HG02852 (cell line): ENCODE data around the gene PCDHGA4.
A peak's percentile ranks its signal among the peaks of the same experiment; 100 is the strongest.
"Not testable (repeated sequence)": the region's sequence is repeated elsewhere in the genome, so short reads cannot be mapped to it uniquely, and the experiment has no call there.

Source experiments
- ATAC-seq: cut with Tn5 transposase; IDR thresholded peaks from one replicate; pipeline ENCODE4 v1.9.1; 2021; ENCODE audit warnings: mild to moderate bottlenecking, moderate library complexity; ENCODE audit not compliant: unreplicated experiment

PCDHGA4 gene

DNA sequence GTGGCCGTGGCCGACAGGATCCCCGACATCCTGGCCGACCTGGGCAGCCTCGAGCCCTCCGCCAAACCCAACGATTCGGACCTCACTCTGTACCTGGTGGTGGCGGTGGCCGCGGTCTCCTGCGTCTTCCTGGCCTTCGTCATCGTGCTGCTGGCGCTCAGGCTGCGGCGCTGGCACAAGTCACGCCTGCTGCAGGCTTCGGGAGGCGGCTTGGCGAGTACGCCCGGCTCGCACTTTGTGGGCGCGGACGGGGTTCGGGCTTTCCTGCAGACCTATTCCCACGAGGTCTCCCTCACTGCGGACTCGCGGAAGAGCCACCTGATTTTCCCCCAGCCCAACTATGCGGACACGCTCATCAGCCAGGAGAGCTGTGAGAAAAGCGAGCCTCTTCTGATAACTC, 8.8 kb upstream of the PCDHGA4 start:
- ATAC-seq: not testable (repeated sequence)

DNA sequence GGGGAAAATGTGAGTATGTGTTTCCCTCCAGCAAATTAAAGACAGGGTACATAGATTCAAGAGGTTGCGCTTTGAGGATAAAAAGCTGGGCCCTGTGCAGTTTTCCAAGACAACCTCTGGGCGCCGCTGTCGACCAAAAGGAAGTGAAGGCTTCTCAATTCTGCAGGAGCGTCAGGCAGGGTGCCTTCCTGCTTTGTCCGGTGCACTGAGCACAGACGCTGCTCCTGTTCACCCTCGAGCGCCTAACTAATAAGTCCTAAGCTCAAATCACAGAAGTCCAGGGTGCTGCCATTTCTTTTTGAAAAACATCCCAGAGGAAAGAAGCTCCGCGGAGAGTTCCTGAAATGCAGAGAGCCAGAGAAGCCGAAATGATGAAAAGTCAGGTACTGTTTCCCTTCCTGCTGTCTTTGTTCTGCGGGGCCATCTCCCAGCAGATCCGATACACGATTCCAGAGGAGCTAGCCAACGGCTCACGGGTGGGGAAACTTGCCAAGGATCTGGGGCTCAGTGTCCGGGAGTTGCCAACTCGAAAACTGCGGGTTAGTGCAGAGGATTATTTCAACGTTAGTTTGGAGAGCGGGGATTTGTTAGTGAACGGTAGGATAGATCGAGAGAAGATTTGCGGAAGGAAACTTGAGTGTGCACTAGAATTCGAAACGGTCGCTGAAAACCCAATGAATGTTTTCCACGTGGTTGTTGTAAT, 4.8 kb upstream of the PCDHGA4 start, which contains the start of gene PCDHGB1:
PCDHGB1 (plus strand) TSS at position 183 of the 703 bp plus-strand sequence; CDS start at position 345, 162 bp downstream.
- no peak for ATAC-seq

DNA sequence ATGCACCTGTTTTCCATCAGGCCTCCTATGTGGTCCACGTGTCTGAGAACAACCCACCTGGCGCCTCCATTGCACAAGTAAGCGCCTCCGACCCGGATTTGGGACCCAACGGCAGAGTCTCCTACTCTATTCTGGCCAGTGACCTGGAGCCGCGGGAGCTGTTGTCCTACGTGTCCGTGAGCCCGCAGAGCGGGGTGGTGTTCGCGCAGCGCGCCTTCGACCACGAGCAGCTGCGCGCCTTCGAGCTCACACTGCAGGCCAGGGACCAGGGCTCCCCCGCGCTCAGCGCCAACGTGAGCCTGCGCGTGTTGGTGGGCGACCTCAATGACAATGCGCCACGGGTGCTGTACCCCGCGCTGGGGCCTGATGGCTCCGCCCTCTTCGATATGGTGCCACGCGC, 3.2 kb upstream of the PCDHGA4 start:
- ATAC-seq: no peak

DNA sequence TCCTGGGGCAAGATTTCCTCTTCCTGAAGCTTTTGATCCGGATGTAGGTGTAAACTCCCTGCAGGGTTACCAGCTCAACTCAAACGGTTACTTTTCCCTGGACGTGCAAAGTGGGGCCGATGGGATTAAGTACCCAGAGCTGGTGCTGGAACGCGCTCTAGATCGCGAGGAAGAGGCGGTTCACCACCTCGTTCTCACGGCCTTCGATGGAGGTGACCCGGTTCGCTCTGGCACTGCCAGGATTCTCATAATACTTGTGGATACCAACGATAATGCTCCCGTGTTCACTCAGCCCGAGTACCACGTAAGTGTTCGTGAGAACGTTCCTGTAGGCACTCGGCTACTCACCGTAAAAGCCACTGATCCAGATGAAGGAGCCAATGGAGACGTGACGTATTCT, 820 bp downstream of the PCDHGA4 start:
- ATAC-seq: no peak

DNA sequence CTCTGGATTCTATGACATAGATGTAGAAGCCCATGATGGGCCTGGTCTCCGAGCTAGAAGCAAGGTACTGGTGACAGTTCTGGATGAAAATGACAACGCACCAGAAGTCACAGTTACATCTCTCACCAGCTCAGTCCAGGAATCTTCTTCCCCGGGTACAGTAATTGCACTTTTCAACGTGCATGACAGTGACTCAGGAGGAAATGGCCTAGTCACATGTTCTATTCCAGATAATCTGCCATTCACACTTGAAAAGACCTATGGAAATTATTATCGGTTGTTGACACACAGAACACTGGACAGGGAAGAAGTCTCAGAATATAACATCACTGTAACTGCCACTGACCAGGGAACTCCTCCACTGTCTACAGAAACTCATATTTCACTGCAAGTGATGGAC, 1.3 kb downstream of the PCDHGA4 start:
- ATAC-seq: no peak

DNA sequence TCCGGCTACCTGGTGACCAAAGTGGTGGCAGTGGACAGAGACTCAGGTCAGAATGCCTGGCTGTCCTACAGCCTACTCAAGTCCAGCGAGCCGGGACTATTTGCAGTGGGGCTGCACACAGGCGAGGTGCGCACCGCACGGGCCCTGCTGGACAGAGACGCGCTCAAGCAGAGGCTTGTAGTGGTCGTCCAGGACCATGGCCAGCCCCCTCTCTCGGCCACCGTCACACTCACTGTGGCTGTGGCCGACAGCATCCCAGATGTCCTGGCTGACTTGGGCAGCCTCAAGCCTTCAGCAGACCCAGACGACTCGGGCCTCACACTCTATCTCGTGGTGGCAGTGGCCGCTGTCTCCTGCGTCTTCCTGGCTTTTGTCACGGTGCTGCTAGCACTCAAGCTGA, 2.1 kb downstream of the PCDHGA4 start:
- ATAC-seq: no peak

DNA sequence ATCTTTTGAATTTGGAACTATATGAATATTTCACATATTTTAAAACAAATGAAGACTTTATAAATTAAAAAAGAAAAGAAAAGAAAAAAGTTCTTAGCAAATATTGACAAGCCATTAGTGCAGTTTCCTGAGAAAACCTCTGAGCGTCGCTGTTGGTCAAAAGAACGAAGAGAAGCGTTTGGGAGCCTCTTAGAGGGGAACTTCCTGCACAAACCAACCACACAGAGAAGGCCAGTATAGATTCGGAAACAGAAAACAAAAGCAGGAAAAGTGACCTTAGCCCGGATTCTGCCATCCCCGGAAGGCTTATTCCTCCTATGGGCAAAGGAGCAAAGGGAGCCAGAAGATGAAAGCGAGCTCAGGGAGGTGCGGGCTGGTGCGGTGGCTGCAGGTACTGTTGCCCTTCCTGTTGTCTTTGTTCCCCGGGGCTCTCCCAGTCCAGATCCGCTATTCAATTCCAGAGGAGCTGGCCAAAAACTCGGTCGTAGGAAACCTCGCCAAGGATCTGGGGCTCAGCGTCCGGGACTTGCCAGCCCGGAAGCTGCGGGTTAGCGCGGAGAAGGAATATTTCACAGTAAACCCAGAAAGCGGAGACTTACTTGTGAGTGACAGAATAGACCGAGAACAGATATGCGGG, 5.1 kb downstream of the PCDHGA4 start, which contains the start of gene PCDHGB2:
PCDHGB2 (plus strand) TSS at position 205 of the 637 bp plus-strand sequence; CDS start at position 347, 142 bp downstream.
- ATAC-seq: no peak

DNA sequence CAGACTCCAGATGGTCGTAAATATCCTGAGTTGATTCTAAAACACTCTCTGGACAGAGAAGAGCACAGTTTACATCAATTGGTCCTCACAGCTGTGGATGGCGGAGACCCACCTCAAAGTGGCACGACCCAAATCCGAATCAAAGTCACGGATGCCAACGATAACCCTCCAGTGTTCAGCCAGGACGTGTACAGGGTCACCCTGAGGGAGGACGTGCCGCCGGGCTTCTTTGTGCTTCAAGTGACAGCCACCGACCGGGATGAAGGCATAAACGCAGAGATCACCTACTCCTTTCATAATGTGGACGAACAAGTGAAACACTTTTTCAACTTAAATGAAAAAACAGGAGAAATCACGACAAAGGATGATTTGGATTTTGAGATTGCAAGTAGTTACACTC, 5.9 kb downstream of the PCDHGA4 start:
- ATAC-seq: no peak

DNA sequence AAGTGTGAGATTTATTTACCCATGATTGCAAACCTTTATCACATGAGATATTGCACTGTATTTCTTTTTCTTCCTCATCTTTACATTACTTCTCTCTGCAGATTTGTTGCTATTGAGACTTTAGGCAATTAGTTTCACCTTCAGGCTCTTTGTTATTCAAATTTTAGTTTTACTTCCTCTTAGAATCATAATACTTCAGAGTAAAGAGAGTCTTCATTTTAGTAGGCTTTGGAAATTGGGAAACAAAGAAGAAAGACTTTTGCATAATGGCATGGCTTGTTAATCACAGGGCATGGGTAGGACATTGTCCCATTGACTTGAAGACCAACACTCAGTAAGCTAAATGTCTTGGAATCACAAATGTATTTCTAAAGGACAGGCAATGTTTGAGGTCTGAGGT, 7.9 kb downstream of the PCDHGA4 start:
- no peak for ATAC-seq

DNA sequence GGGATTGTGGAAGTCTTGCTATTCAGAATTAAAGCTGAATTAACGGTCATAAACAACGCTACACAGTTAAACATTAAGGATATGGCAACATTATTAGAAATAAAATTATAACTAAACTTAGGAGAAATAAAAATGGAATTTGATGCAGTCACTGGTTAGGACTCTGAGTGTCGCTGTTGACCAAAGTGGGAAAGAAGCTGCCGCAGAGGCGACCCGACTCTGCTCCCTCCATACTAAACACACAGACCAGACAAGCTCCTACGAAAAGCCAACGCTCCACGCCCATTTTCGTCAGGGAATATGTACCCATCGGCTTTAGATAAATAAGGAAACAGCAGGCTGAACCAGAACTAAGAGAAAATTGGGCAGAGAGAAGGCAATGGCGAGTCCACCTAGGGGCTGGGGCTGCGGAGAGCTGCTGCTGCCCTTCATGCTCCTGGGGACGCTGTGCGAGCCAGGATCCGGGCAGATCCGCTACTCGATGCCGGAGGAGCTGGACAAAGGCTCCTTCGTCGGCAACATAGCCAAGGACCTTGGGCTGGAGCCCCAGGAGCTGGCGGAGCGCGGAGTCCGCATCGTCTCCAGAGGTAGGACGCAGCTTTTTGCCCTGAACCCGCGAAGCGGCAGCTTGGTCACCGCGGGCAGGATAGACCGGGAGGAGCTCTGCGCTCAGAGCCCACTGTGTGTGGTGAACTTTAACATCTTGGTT, 9.3 kb downstream of the PCDHGA4 start, which contains the start of gene PCDHGA5:
PCDHGA5 (plus strand) TSS at position 211 of the 709 bp plus-strand sequence; CDS start at position 380, 169 bp downstream.
- ATAC-seq: no peak

DNA sequence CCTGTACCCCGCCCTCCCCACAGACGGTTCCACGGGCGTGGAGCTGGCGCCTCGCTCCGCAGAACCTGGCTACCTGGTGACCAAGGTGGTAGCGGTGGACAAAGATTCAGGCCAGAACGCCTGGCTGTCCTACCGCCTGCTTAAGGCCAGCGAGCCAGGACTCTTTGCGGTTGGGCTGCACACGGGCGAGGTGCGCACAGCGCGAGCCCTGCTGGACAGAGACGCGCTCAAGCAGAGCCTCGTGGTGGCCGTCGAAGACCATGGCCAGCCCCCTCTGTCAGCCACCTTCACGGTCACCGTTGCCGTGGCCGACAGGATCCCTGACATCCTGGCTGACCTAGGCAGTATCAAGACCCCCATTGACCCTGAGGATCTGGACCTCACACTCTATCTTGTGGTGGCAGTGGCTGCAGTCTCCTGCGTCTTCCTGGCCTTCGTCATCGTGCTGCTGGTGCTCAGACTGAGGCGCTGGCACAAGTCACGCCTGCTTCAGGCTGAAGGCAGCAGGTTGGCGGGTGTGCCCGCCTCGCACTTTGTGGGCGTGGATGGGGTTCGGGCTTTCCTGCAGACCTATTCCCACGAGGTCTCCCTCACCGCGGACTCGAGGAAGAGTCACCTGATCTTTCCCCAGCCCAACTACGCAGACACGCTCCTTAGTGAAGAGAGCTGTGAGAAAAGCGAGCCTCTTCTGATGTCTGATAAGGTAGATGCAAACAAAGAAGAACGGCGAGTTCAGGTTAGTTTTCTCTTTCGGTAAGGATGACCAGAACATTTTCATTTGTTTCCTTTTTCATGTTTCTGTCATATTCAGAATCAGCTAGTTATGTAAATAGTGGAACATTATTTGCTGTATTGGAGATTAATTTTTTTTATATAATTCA, 11.4 kb downstream of the PCDHGA4 start:
- ATAC-seq: no peak

DNA sequence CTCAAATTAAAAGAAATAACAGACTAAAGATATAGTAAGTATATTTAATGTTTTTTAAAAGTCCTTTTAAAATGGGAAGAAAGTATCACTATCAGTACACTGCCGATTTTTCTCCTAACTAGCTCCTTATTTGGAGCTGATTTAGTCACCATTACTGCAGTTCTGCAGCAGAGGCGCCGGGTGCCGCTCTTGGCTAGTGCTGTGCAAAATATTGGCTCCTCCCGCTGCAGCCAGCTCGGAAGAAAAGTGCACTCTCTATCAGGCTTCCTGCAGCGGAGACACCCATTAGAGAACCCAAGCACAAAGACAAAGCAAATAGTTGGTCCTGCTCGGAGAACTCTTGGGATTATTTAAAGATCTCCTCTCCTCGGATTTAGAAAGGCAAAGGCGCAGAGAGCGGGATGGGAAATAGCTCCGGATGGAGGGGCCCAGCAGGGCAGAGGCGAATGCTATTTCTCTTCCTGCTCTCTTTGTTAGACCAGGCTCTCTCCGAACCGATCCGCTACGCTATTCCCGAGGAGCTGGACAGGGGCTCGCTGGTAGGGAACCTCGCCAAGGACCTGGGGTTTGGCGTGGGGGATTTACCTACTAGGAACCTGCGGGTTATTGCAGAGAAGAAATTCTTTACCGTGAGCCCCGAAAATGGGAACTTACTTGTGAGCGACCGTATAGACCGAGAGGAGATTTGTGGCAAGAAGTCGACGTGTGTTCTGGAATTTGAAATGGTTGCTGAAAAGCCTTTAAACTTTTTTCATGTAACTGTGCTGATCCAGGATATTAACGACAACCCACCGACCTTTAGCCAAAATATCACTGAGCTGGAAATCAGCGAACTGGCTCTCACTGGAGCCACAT, 15.4 kb downstream of the PCDHGA4 start, which contains the start of gene PCDHGB3:
PCDHGB3 (plus strand) TSS at position 249 of the 855 bp plus-strand sequence; CDS start at position 402, 153 bp downstream.
- peak; percentile 77 for ATAC-seq

DNA sequence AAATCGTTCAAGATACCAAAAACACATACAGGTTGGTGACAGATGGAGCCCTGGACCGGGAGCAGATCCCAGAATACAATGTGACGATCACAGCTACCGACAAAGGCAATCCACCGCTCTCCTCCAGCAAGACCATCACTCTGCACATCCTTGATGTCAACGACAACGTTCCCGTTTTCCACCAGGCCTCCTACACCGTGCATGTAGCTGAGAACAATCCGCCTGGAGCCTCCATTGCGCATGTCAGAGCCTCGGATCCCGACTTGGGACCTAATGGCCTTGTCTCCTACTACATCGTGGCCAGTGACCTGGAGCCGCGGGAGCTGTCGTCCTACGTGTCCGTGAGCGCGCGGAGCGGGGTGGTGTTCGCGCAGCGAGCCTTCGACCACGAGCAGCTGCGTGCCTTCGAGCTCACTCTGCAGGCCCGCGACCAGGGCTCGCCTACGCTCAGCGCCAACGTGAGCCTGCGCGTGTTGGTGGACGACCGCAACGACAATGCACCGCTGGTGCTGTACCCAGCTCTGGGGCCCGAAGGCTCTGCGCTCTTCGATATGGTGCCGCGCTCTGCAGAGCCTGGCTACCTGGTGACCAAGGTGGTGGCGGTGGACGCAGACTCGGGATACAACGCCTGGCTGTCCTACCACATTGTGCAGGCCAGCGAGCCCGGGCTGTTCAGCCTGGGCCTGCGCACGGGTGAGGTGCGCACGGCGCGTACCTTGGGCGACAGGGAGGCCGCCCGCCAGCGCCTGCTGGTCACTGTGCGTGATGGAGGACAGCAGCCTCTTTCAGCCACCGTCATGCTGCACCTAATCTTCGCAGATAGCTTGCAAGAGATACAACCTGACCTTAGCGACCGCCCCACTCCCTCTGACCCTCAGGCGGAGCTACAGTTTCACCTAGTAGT, 17.0 kb downstream of the PCDHGA4 start:
- ATAC-seq: no peak

DNA sequence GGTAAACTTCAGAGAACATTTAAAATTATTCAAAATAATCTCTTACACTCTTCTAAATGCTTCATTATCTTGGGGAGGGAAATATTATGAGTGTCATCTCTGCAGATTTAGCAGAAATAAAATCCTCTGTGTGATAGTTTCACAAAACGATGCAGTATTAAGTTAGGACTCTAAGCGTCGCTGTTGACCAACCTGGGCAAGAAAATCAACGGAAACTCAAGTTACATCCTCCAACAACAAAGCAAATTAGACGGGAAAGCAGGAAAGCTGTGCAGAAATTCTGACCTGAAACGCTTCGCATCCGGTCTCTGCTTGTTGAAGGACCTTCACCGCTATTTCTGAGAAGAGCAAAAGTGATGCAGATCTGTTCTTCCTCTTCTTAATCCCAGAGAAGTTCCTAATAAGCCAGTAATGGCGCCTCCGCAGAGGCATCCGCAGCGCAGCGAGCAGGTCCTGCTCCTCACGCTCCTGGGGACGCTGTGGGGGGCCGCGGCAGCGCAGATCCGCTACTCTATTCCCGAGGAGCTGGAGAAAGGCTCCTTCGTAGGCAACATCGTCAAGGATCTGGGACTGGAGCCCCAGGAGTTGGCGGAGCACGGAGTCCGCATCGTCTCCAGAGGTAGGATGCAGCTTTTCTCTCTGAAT, 19.0 kb downstream of the PCDHGA4 start, which contains the start of gene PCDHGA6:
PCDHGA6 (plus strand) TSS at position 219 of the 645 bp plus-strand sequence; CDS start at position 412, 193 bp downstream.
- no peak for ATAC-seq

DNA sequence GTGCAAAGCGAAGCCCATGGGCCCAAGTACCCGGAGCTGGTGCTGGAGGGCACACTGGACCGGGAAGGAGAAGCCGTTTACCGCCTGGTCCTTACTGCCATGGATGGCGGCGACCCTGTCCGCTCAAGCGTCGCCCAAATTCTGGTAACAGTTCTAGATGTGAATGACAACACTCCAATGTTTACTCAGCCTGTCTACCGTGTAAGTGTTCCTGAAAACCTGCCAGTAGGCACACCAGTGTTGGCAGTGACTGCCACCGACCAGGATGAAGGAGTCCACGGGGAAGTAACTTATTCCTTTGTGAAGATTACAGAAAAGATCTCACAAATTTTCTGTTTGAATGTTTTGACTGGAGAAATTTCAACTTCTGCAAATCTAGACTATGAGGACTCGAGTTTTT, 19.8 kb downstream of the PCDHGA4 start:
- no peak for ATAC-seq

DNA sequence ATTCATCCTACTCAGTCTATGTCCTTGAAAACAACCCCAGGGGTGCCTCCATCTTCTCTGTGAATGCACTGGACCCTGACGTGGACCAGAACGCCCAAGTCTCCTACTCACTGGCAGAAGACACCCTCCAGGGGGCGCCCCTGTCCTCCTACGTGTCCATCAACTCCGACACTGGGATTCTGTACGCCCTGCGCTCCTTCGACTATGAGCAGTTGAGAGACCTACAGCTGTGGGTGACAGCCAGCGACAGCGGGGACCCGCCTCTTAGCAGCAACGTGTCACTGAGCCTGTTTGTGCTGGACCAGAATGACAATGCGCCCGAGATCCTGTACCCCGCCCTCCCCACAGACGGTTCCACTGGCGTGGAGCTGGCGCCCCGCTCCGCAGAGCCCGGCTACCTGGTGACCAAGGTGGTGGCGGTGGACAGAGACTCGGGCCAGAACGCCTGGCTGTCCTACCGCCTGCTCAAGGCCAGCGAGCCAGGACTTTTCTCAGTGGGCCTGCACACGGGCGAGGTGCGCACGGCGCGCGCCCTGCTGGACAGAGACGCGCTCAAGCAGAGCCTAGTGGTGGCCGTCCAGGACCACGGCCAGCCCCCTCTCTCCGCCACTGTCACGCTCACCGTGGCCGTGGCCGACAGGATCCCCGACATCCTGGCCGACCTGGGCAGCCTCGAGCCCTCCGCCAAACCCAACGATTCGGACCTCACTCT, 20.8 kb downstream of the PCDHGA4 start:
- not testable (repeated sequence) for ATAC-seq
